Neural progenitor cell (in vitro differentiated cells): ENCODE measurements around the gene IYD. TPM values are rescaled to one million over a fixed set of nuclear protein-coding genes. Genes with fewer than 3 reads are reported as not detected.

Experiments used
- DNase-seq: peaks from one replicate; pipeline ENCODE4 v3.0.0-alpha.2; 2016; ENCODE audit warnings: low spot score
- H2AFZ ChIP-seq: fragments of 200-600 bp; sonication (generic); replicated peaks from 2 replicates; pipeline ENCODE4 v1.6.1; 2016; ENCODE audit warnings: antibody characterized with exemption
- H3F3A ChIP-seq: fragments of 200-600 bp; sonication (generic); 2 replicates; pipeline ENCODE4 v1.6.1; 2016; ENCODE audit warnings: antibody characterized with exemption, low read depth
- H3K27ac ChIP-seq: fragments of 200-600 bp; sonication (generic); 2 replicates; pipeline ENCODE4 v1.5.1; 2016; ENCODE audit warnings: mild to moderate bottlenecking
- H3K27me3 ChIP-seq: fragments of 200-600 bp; sonication (generic); 2 replicates; pipeline ENCODE4 v1.6.1; 2016; ENCODE audit warnings: mild to moderate bottlenecking, moderate library complexity
- H3K36me3 ChIP-seq: fragments of 200-600 bp; sonication (generic); 2 replicates; pipeline ENCODE4 v1.5.1; 2016
- H3K4me1 ChIP-seq: fragments of 200-600 bp; sonication (generic); 2 replicates; pipeline ENCODE4 v1.6.1; 2016; ENCODE audit warnings: mixed run types
- H3K4me2 ChIP-seq: fragments of 200-600 bp; sonication (generic); 2 replicates; pipeline ENCODE4 v1.6.1; 2016
- H3K4me3 ChIP-seq: fragments of 200-600 bp; sonication (generic); 2 replicates; pipeline ENCODE4 v1.5.1; 2016
- H3K79me2 ChIP-seq: fragments of 200-600 bp; sonication (generic); 2 replicates; pipeline ENCODE4 v1.6.1; 2016; ENCODE audit warnings: low read depth
- H3K9ac ChIP-seq: fragments of 200-600 bp; sonication (generic); 2 replicates; pipeline ENCODE4 v1.6.1; 2016
- H3K9me3 ChIP-seq: fragments of 200-600 bp; sonication (generic); 2 replicates; pipeline ENCODE4 v1.5.1; 2016; ENCODE audit warnings: low read depth
- H4K20me1 ChIP-seq: fragments of 200-600 bp; sonication (generic); 2 replicates; pipeline ENCODE4 v1.6.1; 2016; ENCODE audit warnings: low read depth
- H3K27ac Mint-ChIP-seq: 3 replicates; pipeline ENCODE4 v1.8.0; 2021; ENCODE audit warnings: mixed read lengths
- H3K27me3 Mint-ChIP-seq: 2 replicates; pipeline ENCODE4 v1.8.0; 2022; ENCODE audit warnings: low read depth, mild to moderate bottlenecking, inconsistent platforms, moderate library complexity, mixed read lengths; ENCODE audit not compliant: insufficient read depth
- H3K36me3 Mint-ChIP-seq: 3 replicates; pipeline ENCODE4 v1.8.0; 2021; ENCODE audit warnings: mixed read lengths
- H3K4me1 Mint-ChIP-seq: 3 replicates; pipeline ENCODE4 v1.8.0; 2021; ENCODE audit warnings: mixed read lengths
- H3K4me3 Mint-ChIP-seq: 3 replicates; pipeline ENCODE4 v1.8.0; 2021; ENCODE audit warnings: mild to moderate bottlenecking, moderate library complexity, mixed read lengths
- H3K9me3 Mint-ChIP-seq: 3 replicates; pipeline ENCODE4 v1.8.0; 2020; ENCODE audit warnings: mixed read lengths
- CTCF ChIP-seq: fragments of 200-600 bp; sonication (generic); IDR thresholded peaks from 2 replicates; pipeline ENCODE4 v1.5.1; 2017; ENCODE audit warnings: antibody characterized with exemption, mild to moderate bottlenecking
- EZH2 ChIP-seq: fragments of 200-600 bp; sonication (generic); IDR thresholded peaks from 2 replicates; pipeline ENCODE4 v1.6.1; 2017; ENCODE audit warnings: antibody characterized with exemption, mild to moderate bottlenecking, moderate library complexity
- EZH2phosphoT487 ChIP-seq: fragments of 200-600 bp; sonication (generic); IDR thresholded peaks from 2 replicates; pipeline ENCODE4 v1.6.1; 2017; ENCODE audit warnings: antibody characterized with exemption
- total RNA-seq: library from RNA; depleted of rRNA; stranded (reverse); fragments of >200 nt; gene quantifications from 2 replicates; pipeline ENCODE4 v1.2.3, GENCODE V29; 2015; ENCODE audit warnings: low replicate concordance

Gene IYD
- total RNA-seq, 1 donor from 2014 or later: not detected

GRCh38 chr6:150420428-150420827 lies 51.6 kb downstream of the IYD start:
- Mint-ChIP-seq H3K4me1 (peaks cover 13% of the 10 kb centered on the region), H3K9me3 (peaks cover 10% of the 10 kb centered on the region), H3K27ac (no peak overlapping the region), H3K36me3 (no peaks in the 10 kb centered on the region), H3K27me3 (peaks cover 4% of the 10 kb centered on the region), H3K4me3 (no peak overlapping the region)
- H2AFZ ChIP-seq: no peak overlapping the region
- no peaks in the 10 kb centered on the region for H3K36me3 ChIP-seq
- DNase-seq: no peak
- H3K4me3 ChIP-seq: no peak overlapping the region
- H3K4me1 ChIP-seq: no peaks in the 10 kb centered on the region
- no peaks in the 10 kb centered on the region for H3K79me2 ChIP-seq
- H3K27ac ChIP-seq: no peak overlapping the region
- H3K9ac ChIP-seq: no peak overlapping the region
- no peak for TF ChIP-seq EZH2phosphoT487
- TF ChIP-seq CTCF: no peak
- TF ChIP-seq EZH2: no peak
- H3K27me3 ChIP-seq: peaks cover 18% of the 10 kb centered on the region
- no peak overlapping the region for H3K4me2 ChIP-seq
- H4K20me1 ChIP-seq: no peaks in the 10 kb centered on the region
- H3K9me3 ChIP-seq: no peaks in the 10 kb centered on the region
- no peaks in the 10 kb centered on the region for H3F3A ChIP-seq

GRCh38 chr6:150420926-150421325 lies 52.1 kb downstream of the IYD start:
- Histone ChIP-seq H4K20me1 (no peaks in the 10 kb centered on the region), H3K4me2 (no peak overlapping the region), H3K9ac (no peak overlapping the region), H2AFZ (no peak overlapping the region), H3K9me3 (no peaks in the 10 kb centered on the region), H3K27ac (no peak overlapping the region), H3K27me3 (peaks cover 18% of the 10 kb centered on the region), H3K4me1 (no peaks in the 10 kb centered on the region), H3K79me2 (no peaks in the 10 kb centered on the region), H3K36me3 (no peaks in the 10 kb centered on the region), H3F3A (no peaks in the 10 kb centered on the region), H3K4me3 (no peak overlapping the region)
- peaks cover 2% of the 10 kb centered on the region for H3K27me3 Mint-ChIP-seq
- TF ChIP-seq EZH2phosphoT487: no peak
- TF ChIP-seq EZH2: no peak
- no peak for TF ChIP-seq CTCF
- H3K27ac Mint-ChIP-seq: no peak overlapping the region
- peaks cover 10% of the 10 kb centered on the region for H3K9me3 Mint-ChIP-seq
- no peak overlapping the region for H3K4me3 Mint-ChIP-seq
- no peak for DNase-seq
- H3K4me1 Mint-ChIP-seq: peaks cover 13% of the 10 kb centered on the region
- H3K36me3 Mint-ChIP-seq: no peaks in the 10 kb centered on the region

- H3K4me2 ChIP-seq: no peak overlapping the region
- H3K4me3 ChIP-seq: no peak overlapping the region
- no peaks in the 10 kb centered on the region for H3K79me2 ChIP-seq
- H3K27ac Mint-ChIP-seq: no peak overlapping the region
- peaks cover 10% of the 10 kb centered on the region for H3K9me3 Mint-ChIP-seq
- no peaks in the 10 kb centered on the region for H3K36me3 ChIP-seq
- H4K20me1 ChIP-seq: no peaks in the 10 kb centered on the region
- TF ChIP-seq CTCF (no peak), EZH2 (no peak), EZH2phosphoT487 (no peak)
- DNase-seq: no peak
- no peak overlapping the region for H2AFZ ChIP-seq
- H3K27me3 Mint-ChIP-seq: peaks cover 9% of the 10 kb centered on the region
- H3F3A ChIP-seq: no peaks in the 10 kb centered on the region
- H3K4me1 Mint-ChIP-seq: peaks cover 10% of the 10 kb centered on the region
- no peaks in the 10 kb centered on the region for H3K9me3 ChIP-seq
- no peak overlapping the region for H3K4me3 Mint-ChIP-seq
- no peak overlapping the region for H3K27ac ChIP-seq
- H3K27me3 ChIP-seq: no peaks in the 10 kb centered on the region
- no peaks in the 10 kb centered on the region for H3K4me1 ChIP-seq
- no peaks in the 10 kb centered on the region for H3K36me3 Mint-ChIP-seq
- no peak overlapping the region for H3K9ac ChIP-seq
Observed at GRCh38 chr6:150425508-150425907, 56.7 kb downstream of the IYD start.
